Keratinocyte (primary cell): ENCODE results near the gene A1BG. TPM values are rescaled to one million over a fixed set of nuclear protein-coding genes. Genes with fewer than 3 reads are reported as not detected.

Experiments used
- DNase-seq: peaks from one replicate; pipeline ENCODE4 v3.0.0-alpha.2; 2011; ENCODE audit warnings: low read depth, missing footprints, low spot score
- FAIRE-seq: peaks from 2 replicates; lab custom pipeline; 2011; peaks lifted over from hg19 to GRCh38; lab: Jason Lieb, UNC
- H2AFZ ChIP-seq: 2 replicates; pipeline ENCODE4 v1.6.0; 2012; ENCODE audit warnings: low read length, control low read depth, inconsistent platforms; ENCODE audit not compliant: control insufficient read depth
- H3K27ac ChIP-seq: 2 replicates; pipeline ENCODE4 v1.5.1; 2011; ENCODE audit warnings: low read length; ENCODE audit not compliant: control insufficient read depth, insufficient read depth
- H3K27me3 ChIP-seq: 3 replicates; pipeline ENCODE4 v1.6.0; 2011; ENCODE audit warnings: low read length; ENCODE audit not compliant: control insufficient read depth, insufficient read depth; ENCODE audit errors: extremely low read depth
- H3K36me3 ChIP-seq, 2 experiments: 2 replicates in 1 of 2; 3 replicates in 1 of 2; pipeline ENCODE4 v1.5.1; 2011; ENCODE audit warnings: low read length in 2 of 2, mild to moderate bottlenecking in 1 of 2; ENCODE audit not compliant: control insufficient read depth in 2 of 2, insufficient read depth in 2 of 2; ENCODE audit errors: extremely low read depth in 1 of 2
- H3K4me1 ChIP-seq: 3 replicates; pipeline ENCODE4 v1.5.1; 2011; ENCODE audit warnings: low read length; ENCODE audit not compliant: control insufficient read depth, insufficient read depth; ENCODE audit errors: extremely low read depth
- H3K4me2 ChIP-seq: 3 replicates; pipeline ENCODE4 v1.6.0; 2011; ENCODE audit warnings: low read depth, low read length; ENCODE audit not compliant: control insufficient read depth, insufficient read depth; ENCODE audit errors: extremely low read depth
- H3K4me3 ChIP-seq, 3 experiments: fragments of 200-600 bp in 1 of 3; sonication (generic) in 1 of 3; 2 replicates in 2 of 3; 3 replicates in 1 of 3; pipeline ENCODE4 v1.5.1; 2011 to 2016; ENCODE audit warnings: low read length in 3 of 3, mild to moderate bottlenecking in 3 of 3, control low read depth in 2 of 3, inconsistent platforms in 1 of 3, low read depth in 1 of 3, mixed read lengths in 1 of 3, mixed run types in 1 of 3, moderate library complexity in 1 of 3; ENCODE audit not compliant: control insufficient read depth in 2 of 3, insufficient read depth in 2 of 3; ENCODE audit errors: extremely low read depth in 1 of 3
- H3K79me2 ChIP-seq: 2 replicates; pipeline ENCODE4 v1.6.0; 2012; ENCODE audit warnings: low read length; ENCODE audit not compliant: control insufficient read depth, insufficient read depth
- H3K9ac ChIP-seq: 3 replicates; pipeline ENCODE4 v1.6.0; 2011; ENCODE audit warnings: low read length; ENCODE audit not compliant: control insufficient read depth, insufficient read depth; ENCODE audit errors: extremely low read depth
- H3K9me1 ChIP-seq: 3 replicates; pipeline ENCODE4 v1.6.0; 2011; ENCODE audit warnings: low read length; ENCODE audit not compliant: control insufficient read depth, insufficient read depth; ENCODE audit errors: extremely low read depth
- H3K9me3 ChIP-seq: 2 replicates; pipeline ENCODE4 v1.5.1; 2012; ENCODE audit warnings: low read depth, low read length; ENCODE audit not compliant: control insufficient read depth
- H4K20me1 ChIP-seq: 3 replicates; pipeline ENCODE4 v1.6.0; 2011; ENCODE audit warnings: low read length; ENCODE audit not compliant: control insufficient read depth, insufficient read depth; ENCODE audit errors: extremely low read depth
- EZH2 ChIP-seq: IDR thresholded peaks from one replicate; pipeline ENCODE4 v1.6.1; 2012; ENCODE audit warnings: inconsistent platforms, mild to moderate bottlenecking, low read length, moderate library complexity
- dilution Hi-C: fragments of 300-500 bp; cut with MboI; formaldehyde crosslinking; loops from one replicate; pipeline ENCODE4 v1.7.0; 2020; ENCODE audit warnings: low sequenced_read_pairs; ENCODE audit not compliant: extremely low pct_ligation_motif_present
- polyA plus RNA-seq, 5 experiments: library from polyadenylated mRNA; depleted of rRNA in 3 of 5; stranded (reverse) in 3 of 5; stranded (forward) in 1 of 5; unstranded in 1 of 5; fragments of >200 nt; gene quantifications; 1 replicate in 1 of 5; 2 replicates in 3 of 5; 3 replicates in 1 of 5; pipeline versions ENCODE4 v1.2.1 to v1.2.3, GENCODE V29; 2011 to 2012; ENCODE audit warnings: missing spikeins in 2 of 5, low read depth in 1 of 5, low replicate concordance in 1 of 5
- TF ChIP-seq, protein P1 (sequence below), 3 experiments: IDR thresholded peaks in 1 of 3; conservative IDR thresholded peaks in 1 of 3; optimal IDR thresholded peaks in 1 of 3; 2 replicates in 2 of 3; 3 replicates in 1 of 3; pipeline versions ENCODE3 to v1.5.1; 2011; ENCODE audit warnings: low read length in 3 of 3, mild to moderate bottlenecking in 3 of 3, moderate library complexity in 2 of 3, control low read depth in 1 of 3, inconsistent platforms in 1 of 3; ENCODE audit not compliant: insufficient read depth in 2 of 3; ENCODE audit errors: extremely low read depth in 1 of 3

A1BG gene
- polyA plus RNA-seq, 1 donor (not counting 4 experiments of a cell fraction or from before 2014, with no cell fraction given) = 1.4 TPM

DNA sequence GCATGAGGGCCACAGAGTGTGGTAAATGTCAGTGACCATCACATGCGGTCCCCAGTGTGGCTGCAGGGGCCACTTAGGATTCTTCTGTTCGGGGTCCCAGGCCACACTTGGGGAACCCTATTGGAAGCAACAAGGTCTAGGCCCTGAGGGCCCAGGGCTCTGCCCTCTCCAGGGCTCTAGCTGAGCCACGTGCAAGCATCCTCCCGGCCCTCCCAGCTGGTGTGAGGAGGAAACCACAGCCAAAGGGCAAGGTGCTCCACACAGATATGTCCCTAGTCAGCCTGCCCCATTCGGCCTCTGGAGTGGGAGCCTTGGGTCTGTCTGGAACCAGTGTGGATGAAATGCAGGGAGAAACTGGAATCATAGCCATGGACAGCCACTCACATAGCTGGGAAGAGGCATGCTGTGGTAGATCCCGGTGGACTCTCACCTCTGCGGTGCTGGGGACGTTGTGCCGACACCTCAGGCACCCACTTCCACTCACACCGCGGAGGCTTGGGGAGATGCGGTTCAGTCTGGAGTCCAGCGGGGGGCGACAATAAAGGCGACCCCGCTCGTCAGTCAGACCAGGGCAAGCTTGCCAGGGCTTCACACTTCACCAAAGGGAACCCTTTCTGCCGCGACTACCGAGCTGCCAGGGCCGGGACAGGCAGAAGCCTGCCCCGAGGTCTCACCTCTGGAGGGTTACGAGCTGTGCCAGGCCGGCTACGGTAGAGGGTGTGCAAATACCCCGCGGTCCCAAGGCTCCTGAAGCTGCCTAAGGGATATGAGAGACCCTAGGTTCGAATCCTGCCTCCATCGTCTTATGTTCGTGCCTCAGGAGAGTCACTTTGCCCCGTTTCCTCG, 13.5 kb upstream of the A1BG start:
- Histone ChIP-seq H3K27ac (no peak overlapping the region), H3K4me1 (peaks cover 2% of the 10 kb centered on the region), H3K36me3 (no peaks in the 10 kb centered on the region), H3K9me1 (no peaks in the 10 kb centered on the region), H4K20me1 (no peaks in the 10 kb centered on the region), H2AFZ (no peak overlapping the region), H3K4me2 (no peak overlapping the region), H3K9me3 (no peaks in the 10 kb centered on the region), H3K4me3 (no peak overlapping the region), H3K79me2 (no peaks in the 10 kb centered on the region), H3K27me3 (no peaks in the 10 kb centered on the region), H3K9ac (no peak overlapping the region)
- FAIRE-seq (no peak), DNase-seq (no peak)
- TF ChIP-seq, protein P1, sequence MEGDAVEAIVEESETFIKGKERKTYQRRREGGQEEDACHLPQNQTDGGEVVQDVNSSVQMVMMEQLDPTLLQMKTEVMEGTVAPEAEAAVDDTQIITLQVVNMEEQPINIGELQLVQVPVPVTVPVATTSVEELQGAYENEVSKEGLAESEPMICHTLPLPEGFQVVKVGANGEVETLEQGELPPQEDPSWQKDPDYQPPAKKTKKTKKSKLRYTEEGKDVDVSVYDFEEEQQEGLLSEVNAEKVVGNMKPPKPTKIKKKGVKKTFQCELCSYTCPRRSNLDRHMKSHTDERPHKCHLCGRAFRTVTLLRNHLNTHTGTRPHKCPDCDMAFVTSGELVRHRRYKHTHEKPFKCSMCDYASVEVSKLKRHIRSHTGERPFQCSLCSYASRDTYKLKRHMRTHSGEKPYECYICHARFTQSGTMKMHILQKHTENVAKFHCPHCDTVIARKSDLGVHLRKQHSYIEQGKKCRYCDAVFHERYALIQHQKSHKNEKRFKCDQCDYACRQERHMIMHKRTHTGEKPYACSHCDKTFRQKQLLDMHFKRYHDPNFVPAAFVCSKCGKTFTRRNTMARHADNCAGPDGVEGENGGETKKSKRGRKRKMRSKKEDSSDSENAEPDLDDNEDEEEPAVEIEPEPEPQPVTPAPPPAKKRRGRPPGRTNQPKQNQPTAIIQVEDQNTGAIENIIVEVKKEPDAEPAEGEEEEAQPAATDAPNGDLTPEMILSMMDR (optimal IDR thresholded peaks at IDR 0.05 in 1 of 3, IDR thresholded peaks at IDR 0.05 in 1 of 3, conservative IDR thresholded peaks at IDR 0.05 in 1 of 3; ENCODE audit: extremely low read depth in 1 of 3, insufficient read depth in 2 of 3, low read length in 3 of 3) = no peak
- no peak for TF ChIP-seq EZH2
- dilution Hi-C loops = no loop called here

DNA sequence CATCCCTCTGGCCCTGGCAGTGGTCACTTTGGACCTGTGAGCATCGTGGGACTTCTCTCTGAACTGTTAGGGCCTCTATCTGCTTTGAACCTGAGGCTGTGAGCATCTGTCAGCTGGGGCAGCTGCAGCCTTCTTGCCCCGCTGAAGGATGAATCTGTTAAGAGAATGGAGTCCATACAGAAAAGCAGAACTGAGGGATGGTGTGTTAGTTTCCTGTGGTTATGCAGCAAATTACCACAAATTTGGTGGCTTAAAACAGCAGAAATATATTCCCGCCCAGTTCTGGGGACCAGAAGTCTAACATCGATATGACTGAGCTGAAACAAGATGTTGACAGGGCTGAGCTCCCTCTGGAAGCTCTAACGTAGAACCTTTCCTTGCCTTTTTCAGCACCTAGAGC, 10.9 kb upstream of the A1BG start:
- no peaks in the 10 kb centered on the region for H3K79me2 ChIP-seq

More for the DNA sequence above, 10.9 kb upstream of the A1BG start:
- H3K4me2 ChIP-seq = no peak overlapping the region
- DNase-seq = no peak
- H3K4me3 ChIP-seq = no peak overlapping the region
- no peaks in the 10 kb centered on the region for H3K27me3 ChIP-seq
- H3K27ac ChIP-seq = no peak overlapping the region
- H3K36me3 ChIP-seq = no peaks in the 10 kb centered on the region
- H3K9me1 ChIP-seq = no peaks in the 10 kb centered on the region
- H2AFZ ChIP-seq = no peak overlapping the region
- H3K9me3 ChIP-seq = no peaks in the 10 kb centered on the region
- TF ChIP-seq, protein P1 (optimal IDR thresholded peaks at IDR 0.05 in 1 of 3, IDR thresholded peaks at IDR 0.05 in 1 of 3, conservative IDR thresholded peaks at IDR 0.05 in 1 of 3; ENCODE audit: extremely low read depth in 1 of 3, insufficient read depth in 2 of 3, low read length in 3 of 3) = no peak
- no peak for TF ChIP-seq EZH2
- no peak for FAIRE-seq
- no peaks in the 10 kb centered on the region for H4K20me1 ChIP-seq
- dilution Hi-C loops = no loop called here
- H3K9ac ChIP-seq = no peak overlapping the region
- peaks cover 7% of the 10 kb centered on the region for H3K4me1 ChIP-seq
